HepG2 (cell line): Measurements from ENCODE around the gene MYH7. TPM values are rescaled to one million over a fixed set of nuclear protein-coding genes. Genes with fewer than 3 reads are reported as not detected.
A peak's percentile ranks its signal among the peaks of the same experiment; 100 is the strongest.

Experiments used
- AHR ChIP-seq: IDR thresholded peaks from 2 replicates; pipeline ENCODE4 v1.6.1; 2018; ENCODE audit warnings: missing genetic modification reagents, missing compliant biosample characterization
- CBX2 ChIP-seq, 2 experiments: fragments of 200-600 bp in 1 of 2; sonication (generic); formaldehyde crosslinking in 1 of 2; IDR thresholded peaks; 2 replicates each; pipeline versions ENCODE4 v1.7.0 to v1.8.1; 2018 to 2022; ENCODE audit warnings: low read depth in 2 of 2, low read length in 1 of 2, mild to moderate bottlenecking in 1 of 2, missing genetic modification reagents in 1 of 2
- HNRNPH1 ChIP-seq: fragments of 200-400 bp; formaldehyde crosslinking; optimal IDR thresholded peaks from 2 replicates; pipeline ENCODE3; 2017; ENCODE audit warnings: mild to moderate bottlenecking, low read depth, low read length
- JUND ChIP-seq: sonication (generic); formaldehyde crosslinking; IDR thresholded peaks from 2 replicates; pipeline ENCODE4 v1.8.0; 2022; ENCODE audit warnings: mild to moderate bottlenecking, missing genetic modification reagents
- KLF12 ChIP-seq: sonication (generic); formaldehyde crosslinking; IDR thresholded peaks from 2 replicates; pipeline ENCODE4 v1.4.0; 2020; ENCODE audit warnings: missing genetic modification reagents, borderline replicate concordance
- MAF1 ChIP-seq: sonication (generic); formaldehyde crosslinking; IDR thresholded peaks from 2 replicates; pipeline ENCODE4 v1.5.0; 2020; ENCODE audit warnings: missing genetic modification reagents, borderline replicate concordance
- MNT ChIP-seq: fragments of 450-650 bp; IDR thresholded peaks from 2 replicates; pipeline ENCODE4 v1.6.1; 2016
- MYPOP ChIP-seq: sonication (generic); formaldehyde crosslinking; IDR thresholded peaks from 2 replicates; pipeline ENCODE4 v1.8.1; 2023; ENCODE audit warnings: mild to moderate bottlenecking, moderate library complexity, missing genetic modification reagents
- SUZ12 ChIP-seq: fragments of 150-350 bp; IDR thresholded peaks from 2 replicates; pipeline ENCODE4 v1.6.1; 2014; ENCODE audit warnings: low read depth, low read length
- TBX3 ChIP-seq: fragments of 450-650 bp; IDR thresholded peaks from 2 replicates; pipeline ENCODE4 v1.6.1; 2017; ENCODE audit warnings: antibody characterized with exemption, mild to moderate bottlenecking, inconsistent platforms, borderline replicate concordance
- U2AF1 ChIP-seq: fragments of 200-400 bp; formaldehyde crosslinking; optimal IDR thresholded peaks from 2 replicates; pipeline ENCODE3; 2017; ENCODE audit warnings: mild to moderate bottlenecking, low read depth, low read length
- ZNF180 ChIP-seq: sonication (generic); formaldehyde crosslinking; IDR thresholded peaks from 2 replicates; pipeline ENCODE4 v1.4.0; 2020; ENCODE audit warnings: low read depth, missing genetic modification reagents, borderline replicate concordance
- ZNF432 ChIP-seq: sonication (generic); formaldehyde crosslinking; IDR thresholded peaks from 2 replicates; pipeline ENCODE4 v1.5.0; 2020; ENCODE audit warnings: missing genetic modification reagents, mild to moderate bottlenecking, borderline replicate concordance
- ZNF446 ChIP-seq: sonication (generic); formaldehyde crosslinking; IDR thresholded peaks from 2 replicates; pipeline ENCODE4 v1.5.0; 2020; ENCODE audit warnings: mild to moderate bottlenecking, missing genetic modification reagents
- ZNF619 ChIP-seq: sonication (generic); formaldehyde crosslinking; IDR thresholded peaks from 2 replicates; pipeline ENCODE4 v1.4.0; 2020; ENCODE audit warnings: mild to moderate bottlenecking, missing genetic modification reagents
- ZNF766 ChIP-seq: sonication (generic); formaldehyde crosslinking; IDR thresholded peaks from 2 replicates; pipeline ENCODE4 v1.5.0; 2020; ENCODE audit warnings: missing genetic modification reagents, borderline replicate concordance
- ZNF772 ChIP-seq: sonication (generic); formaldehyde crosslinking; IDR thresholded peaks from 2 replicates; pipeline ENCODE4 v1.5.0; 2020; ENCODE audit warnings: mild to moderate bottlenecking, missing genetic modification reagents
- polyA plus RNA-seq, 8 experiments: library from polyadenylated mRNA; depleted of rRNA in 3 of 8; stranded (reverse) in 7 of 8; unstranded in 1 of 8; fragments of >200 nt; fragmentation: Illumina TruSeq in 4 of 8; extraction: Trizol in 4 of 8; gene quantifications; 2 replicates each; pipeline versions ENCODE4 v1.2.1 to v1.2.3, GENCODE V29; 2011 to 2016; ENCODE audit warnings: low read depth in 4 of 8, missing spikeins in 1 of 8, mixed read lengths in 1 of 8; ENCODE audit not compliant: insufficient read depth in 1 of 8
- total RNA-seq, 5 experiments: library from RNA; depleted of rRNA; stranded (reverse); fragments of >200 nt; fragmentation: Illumina TruSeq; extraction: Trizol; gene quantifications; 2 replicates each; pipeline ENCODE4 v1.2.3, GENCODE V29; 2016; ENCODE audit warnings: low read depth in 1 of 5
- TF ChIP-seq, protein P1 (sequence below), 2 experiments: sonication (generic) in 1 of 2; formaldehyde crosslinking in 1 of 2; IDR thresholded peaks; 2 replicates each; pipeline versions ENCODE4 v1.4.0 to v1.6.1; 2018 to 2020; ENCODE audit warnings: missing genetic modification reagents in 2 of 2, borderline replicate concordance in 1 of 2, low read depth in 1 of 2, mild to moderate bottlenecking in 1 of 2, missing biosample characterization in 1 of 2
- TF ChIP-seq, protein P2 (sequence below): sonication (generic); formaldehyde crosslinking; IDR thresholded peaks from 2 replicates; pipeline ENCODE4 v1.4.0; 2020; ENCODE audit warnings: missing genetic modification reagents
- TF ChIP-seq, protein P3 (sequence below): sonication (generic); formaldehyde crosslinking; IDR thresholded peaks from 2 replicates; pipeline ENCODE4 v1.5.0; 2020; ENCODE audit warnings: missing genetic modification reagents
- TF ChIP-seq, protein P4 (sequence below): IDR thresholded peaks from 2 replicates; pipeline ENCODE4 v1.6.1; 2018; ENCODE audit warnings: missing genetic modification reagents

Gene MYH7
- total and polyA plus RNA-seq, 2 of the 13 experiments (the other 11 are each of a cell fraction or from before 2014, with no cell fraction given): 0.04 TPM; not detected in 1

- no peak for TF ChIP-seq KLF12 (CRISPR knock-in tag)
- TF ChIP-seq, protein P1, sequence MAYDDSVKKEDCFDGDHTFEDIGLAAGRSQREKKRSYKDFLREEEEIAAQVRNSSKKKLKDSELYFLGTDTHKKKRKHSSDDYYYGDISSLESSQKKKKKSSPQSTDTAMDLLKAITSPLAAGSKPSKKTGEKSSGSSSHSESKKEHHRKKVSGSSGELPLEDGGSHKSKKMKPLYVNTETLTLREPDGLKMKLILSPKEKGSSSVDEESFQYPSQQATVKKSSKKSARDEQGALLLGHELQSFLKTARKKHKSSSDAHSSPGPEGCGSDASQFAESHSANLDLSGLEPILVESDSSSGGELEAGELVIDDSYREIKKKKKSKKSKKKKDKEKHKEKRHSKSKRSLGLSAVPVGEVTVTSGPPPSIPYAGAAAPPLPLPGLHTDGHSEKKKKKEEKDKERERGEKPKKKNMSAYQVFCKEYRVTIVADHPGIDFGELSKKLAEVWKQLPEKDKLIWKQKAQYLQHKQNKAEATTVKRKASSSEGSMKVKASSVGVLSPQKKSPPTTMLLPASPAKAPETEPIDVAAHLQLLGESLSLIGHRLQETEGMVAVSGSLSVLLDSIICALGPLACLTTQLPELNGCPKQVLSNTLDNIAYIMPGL (CRISPR knock-in tag; IDR thresholded peaks at IDR 0.05; ENCODE audit: borderline replicate concordance in 1 of 2, low read depth in 1 of 2): no peak
- no peak for TF ChIP-seq HNRNPH1
- TF ChIP-seq, protein P2, sequence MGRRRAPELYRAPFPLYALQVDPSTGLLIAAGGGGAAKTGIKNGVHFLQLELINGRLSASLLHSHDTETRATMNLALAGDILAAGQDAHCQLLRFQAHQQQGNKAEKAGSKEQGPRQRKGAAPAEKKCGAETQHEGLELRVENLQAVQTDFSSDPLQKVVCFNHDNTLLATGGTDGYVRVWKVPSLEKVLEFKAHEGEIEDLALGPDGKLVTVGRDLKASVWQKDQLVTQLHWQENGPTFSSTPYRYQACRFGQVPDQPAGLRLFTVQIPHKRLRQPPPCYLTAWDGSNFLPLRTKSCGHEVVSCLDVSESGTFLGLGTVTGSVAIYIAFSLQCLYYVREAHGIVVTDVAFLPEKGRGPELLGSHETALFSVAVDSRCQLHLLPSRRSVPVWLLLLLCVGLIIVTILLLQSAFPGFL (CRISPR knock-in tag): no peak
- TF ChIP-seq SUZ12: no peak
- TF ChIP-seq ZNF772: peak; percentile 73; the same call in 1 of the 2 replicates
- TF ChIP-seq AHR (CRISPR knock-in tag): no peak
- no peak; the same call in 1 of the 2 replicates for TF ChIP-seq CBX2 (IDR thresholded peaks at IDR 0.05; ENCODE audit: low read depth, low read length)
- no peak for TF ChIP-seq CBX2 (CRISPR knock-in tag; IDR thresholded peaks at IDR 0.05; ENCODE audit: low read depth)
- no peak for TF ChIP-seq MAF1 (CRISPR knock-in tag)
- peak; percentile 47; the same call in 1 of the 2 replicates for TF ChIP-seq ZNF180 (CRISPR knock-in tag)
- no peak for TF ChIP-seq ZNF619
- TF ChIP-seq U2AF1: no peak
- TF ChIP-seq, protein P3, sequence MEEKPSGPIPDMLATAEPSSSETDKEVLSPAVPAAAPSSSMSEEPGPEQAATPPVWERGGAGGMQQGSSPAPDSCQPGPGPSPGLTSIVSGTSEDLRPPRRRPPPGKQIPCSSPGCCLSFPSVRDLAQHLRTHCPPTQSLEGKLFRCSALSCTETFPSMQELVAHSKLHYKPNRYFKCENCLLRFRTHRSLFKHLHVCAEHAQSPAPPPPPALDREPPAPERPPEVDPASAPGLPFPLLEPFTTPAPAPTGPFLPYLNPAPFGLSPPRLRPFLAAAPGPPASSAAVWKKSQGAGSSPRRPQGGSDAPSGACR (CRISPR knock-in tag): no peak
- no peak for TF ChIP-seq MYPOP (CRISPR knock-in tag)
- TF ChIP-seq ZNF432 (CRISPR knock-in tag): no peak
- TF ChIP-seq JUND (CRISPR knock-in tag): peak; percentile 85
- TF ChIP-seq ZNF766 (CRISPR knock-in tag): no peak
- TF ChIP-seq TBX3: no peak
- TF ChIP-seq, protein P4, sequence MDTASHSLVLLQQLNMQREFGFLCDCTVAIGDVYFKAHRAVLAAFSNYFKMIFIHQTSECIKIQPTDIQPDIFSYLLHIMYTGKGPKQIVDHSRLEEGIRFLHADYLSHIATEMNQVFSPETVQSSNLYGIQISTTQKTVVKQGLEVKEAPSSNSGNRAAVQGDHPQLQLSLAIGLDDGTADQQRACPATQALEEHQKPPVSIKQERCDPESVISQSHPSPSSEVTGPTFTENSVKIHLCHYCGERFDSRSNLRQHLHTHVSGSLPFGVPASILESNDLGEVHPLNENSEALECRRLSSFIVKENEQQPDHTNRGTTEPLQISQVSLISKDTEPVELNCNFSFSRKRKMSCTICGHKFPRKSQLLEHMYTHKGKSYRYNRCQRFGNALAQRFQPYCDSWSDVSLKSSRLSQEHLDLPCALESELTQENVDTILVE (CRISPR knock-in tag): no peak
- no peak for TF ChIP-seq MNT
- TF ChIP-seq ZNF446: 0 out of 2 replicates have a peak, but pooled peaks have one; percentile 53
Measured at GRCh38 chr14:23435543-23436326, at the start of gene MYH7 (continued).
